ENCODE results near the gene FAAP100. TPM values are rescaled to one million over a fixed set of nuclear protein-coding genes. Genes with fewer than 3 reads are reported as not detected.

Gene FAAP100
- total and polyA plus RNA-seq, 2 experiments from 2014 or later = 25.2 to 44.9 TPM

GRCh38 chr17:81500047-81500446 lies 52.1 kb downstream of the FAAP100 start:
- no peak for DNase-seq
- no peaks in the 10 kb centered on the region for H3K9me3 ChIP-seq (ENCODE audit: low read depth)
- H3K79me2 ChIP-seq (ENCODE audit: insufficient read depth) = no peaks in the 10 kb centered on the region
- no peaks in the 10 kb centered on the region for H4K20me1 ChIP-seq (ENCODE audit: insufficient read depth)
- H3K4me1 ChIP-seq (ENCODE audit: insufficient read depth) = peaks cover 4% of the 10 kb centered on the region; the same call in 1 of the 2 replicates
- H3K27ac ChIP-seq = no peak overlapping the region
- no peaks in the 10 kb centered on the region; the same call in 1 of the 2 replicates for H3K27me3 ChIP-seq (replicated peaks; ENCODE audit: insufficient read depth)
- H3K36me3 ChIP-seq (ENCODE audit: low read depth) = no peaks in the 10 kb centered on the region
- no peak overlapping the region for H3K4me2 ChIP-seq (ENCODE audit: unreplicated experiment)
- no peaks in the 10 kb centered on the region for H3K9me2 ChIP-seq (ENCODE audit: insufficient read depth)
- WGBS, 2 experiments (ENCODE audit: low coverage in 1 of 2, low lambda C conversion rate in 2 of 2, missing lambda C conversion rate in 2 of 2) = 44 to 50% methylated on average over 7 of the region's 7 CpGs
- no peak overlapping the region for H3K9ac ChIP-seq
- in situ Hi-C loops (cut with MboI) = no loop called here
- no peak overlapping the region for H2AFZ ChIP-seq
- H3F3A ChIP-seq (ENCODE audit: insufficient read depth) = no peaks in the 10 kb centered on the region
- no peak for TF ChIP-seq EZH2phosphoT487 (IDR thresholded peaks at IDR 0.05; ENCODE audit: insufficient read depth, low read depth)
- no peak overlapping the region for H3K4me3 ChIP-seq

- Histone ChIP-seq H3K27me3 (replicated peaks; ENCODE audit: insufficient read depth) (no peaks in the 10 kb centered on the region; the same call in 1 of the 2 replicates), H3K4me3 (no peak overlapping the region), H3K4me2 (ENCODE audit: unreplicated experiment) (no peak overlapping the region), H4K20me1 (ENCODE audit: insufficient read depth) (no peaks in the 10 kb centered on the region), H3K79me2 (ENCODE audit: insufficient read depth) (no peaks in the 10 kb centered on the region), H2AFZ (no peak overlapping the region), H3F3A (ENCODE audit: insufficient read depth) (no peaks in the 10 kb centered on the region), H3K9me3 (ENCODE audit: low read depth) (no peaks in the 10 kb centered on the region), H3K36me3 (ENCODE audit: low read depth) (no peaks in the 10 kb centered on the region), H3K4me1 (ENCODE audit: insufficient read depth) (peaks cover 4% of the 10 kb centered on the region; the same call in 1 of the 2 replicates), H3K9me2 (ENCODE audit: insufficient read depth) (no peaks in the 10 kb centered on the region), H3K27ac (no peak overlapping the region), H3K9ac (no peak overlapping the region)
- 47 to 49% methylated on average over 11 to 12 of the region's 12 CpGs for WGBS, 2 experiments (ENCODE audit: low coverage in 1 of 2, low lambda C conversion rate in 2 of 2, missing lambda C conversion rate in 2 of 2)
- in situ Hi-C loops (cut with MboI) = no loop called here
- TF ChIP-seq EZH2phosphoT487 (IDR thresholded peaks at IDR 0.05; ENCODE audit: insufficient read depth, low read depth) (no peak), EZH2 (IDR thresholded peaks at IDR 0.05; ENCODE audit: insufficient read depth, poor library complexity, severe bottlenecking) (no peak)
- DNase-seq = no peak
These were observed 52.6 kb downstream of the FAAP100 start for GRCh38 chr17:81499601-81499970.

GRCh38 chr17:81498953-81499600 lies 53.1 kb downstream of the FAAP100 start:
- H3K9ac ChIP-seq = no peak overlapping the region
- no peaks in the 10 kb centered on the region for H3F3A ChIP-seq (ENCODE audit: insufficient read depth)
- H4K20me1 ChIP-seq (ENCODE audit: insufficient read depth) = no peaks in the 10 kb centered on the region
- no peaks in the 10 kb centered on the region; the same call in 1 of the 2 replicates for H3K27me3 ChIP-seq (replicated peaks; ENCODE audit: insufficient read depth)
- peaks cover 4% of the 10 kb centered on the region; the same call in 1 of the 2 replicates for H3K4me1 ChIP-seq (ENCODE audit: insufficient read depth)
- H3K4me3 ChIP-seq = no peak overlapping the region
- H3K79me2 ChIP-seq (ENCODE audit: insufficient read depth) = no peaks in the 10 kb centered on the region
- no peaks in the 10 kb centered on the region for H3K9me2 ChIP-seq (ENCODE audit: insufficient read depth)
- WGBS, 2 experiments (ENCODE audit: low coverage in 1 of 2, low lambda C conversion rate in 2 of 2, missing lambda C conversion rate in 2 of 2) = 57 to 67% methylated on average over 30 to 54 of the region's 64 CpGs
- no peak for DNase-seq
- no peak overlapping the region for H2AFZ ChIP-seq
- TF ChIP-seq EZH2 (IDR thresholded peaks at IDR 0.05; ENCODE audit: insufficient read depth, poor library complexity, severe bottlenecking) = no peak
- no peak for TF ChIP-seq EZH2phosphoT487 (IDR thresholded peaks at IDR 0.05; ENCODE audit: insufficient read depth, low read depth)
- H3K4me2 ChIP-seq (ENCODE audit: unreplicated experiment) = no peak overlapping the region
- no peaks in the 10 kb centered on the region for H3K36me3 ChIP-seq (ENCODE audit: low read depth)
- in situ Hi-C loops (cut with MboI) = no loop called here
- no peaks in the 10 kb centered on the region for H3K9me3 ChIP-seq (ENCODE audit: low read depth)
- H3K27ac ChIP-seq = no peak overlapping the region

- Histone ChIP-seq H3K9me2 (ENCODE audit: insufficient read depth) (no peaks in the 10 kb centered on the region), H3K79me2 (ENCODE audit: insufficient read depth) (no peaks in the 10 kb centered on the region), H3K4me1 (ENCODE audit: insufficient read depth) (peaks cover under 1% of the 10 kb centered on the region; the same call in 1 of the 2 replicates), H3K27me3 (replicated peaks; ENCODE audit: insufficient read depth) (peaks cover 7% of the 10 kb centered on the region; the same call in 1 of the 2 replicates), H3K4me3 (no peak overlapping the region), H2AFZ (no peak overlapping the region), H3K4me2 (ENCODE audit: unreplicated experiment) (no peak overlapping the region), H3K9ac (no peak overlapping the region), H3K9me3 (ENCODE audit: low read depth) (no peaks in the 10 kb centered on the region), H3K27ac (no peak overlapping the region), H3F3A (ENCODE audit: insufficient read depth) (no peaks in the 10 kb centered on the region), H4K20me1 (ENCODE audit: insufficient read depth) (no peaks in the 10 kb centered on the region), H3K36me3 (ENCODE audit: low read depth) (no peaks in the 10 kb centered on the region)
- DNase-seq = peak; percentile 48
- TF ChIP-seq EZH2 (IDR thresholded peaks at IDR 0.05; ENCODE audit: insufficient read depth, poor library complexity, severe bottlenecking) (no peak), EZH2phosphoT487 (IDR thresholded peaks at IDR 0.05; ENCODE audit: insufficient read depth, low read depth) (no peak)
- 10 to 11% methylated on average over 8 of the region's 8 CpGs for WGBS, 2 experiments (ENCODE audit: low coverage in 1 of 2, low lambda C conversion rate in 2 of 2, missing lambda C conversion rate in 2 of 2)
- in situ Hi-C loops (cut with MboI) = no loop called here
These were observed 57.4 kb downstream of the FAAP100 start for GRCh38 chr17:81494626-81495377.

Measured in GM23248 (cell line).